T-cell (primary cell): ENCODE results near the gene ILF2. TPM values are rescaled to one million over a fixed set of nuclear protein-coding genes. Genes with fewer than 3 reads are reported as not detected.

ENCODE experiments used
- ATAC-seq, 4 experiments: fragments of 200-7000 bp in 3 of 4; fragments of 150-1000 bp in 1 of 4; cut with Tn5 transposase; replicated peaks in 1 of 4; 1 replicate in 3 of 4; 2 replicates in 1 of 4; pipeline ENCODE4 v1.10.0; 2021; ENCODE audit warnings: moderate library complexity in 3 of 4, mild to moderate bottlenecking in 2 of 4, moderate number of reproducible peaks in 1 of 4
- CTCF ChIA-PET, 2 donors: fragments of 300-600 bp; sonication (Branson Sonifier 250); formaldehyde crosslinking; loops; one replicate each; lab custom pipeline; 2022; ENCODE audit warnings: antibody characterized with exemption in 2 of 2; lab: Charles Lee
- POLR2A ChIA-PET, 2 donors: fragments of 300-600 bp; sonication (Branson Sonifier 250); formaldehyde crosslinking; loops; one replicate each; lab custom pipeline; 2022; ENCODE audit warnings: antibody characterized with exemption in 2 of 2; lab: Charles Lee
- DNase-seq, 35 experiments: peaks; one replicate each; pipeline versions ENCODE4 v3.0.0 to v3.0.0-alpha.2; 2013 to 2023
- H3K27ac ChIP-seq: one replicate; pipeline ENCODE4 v1.5.1; 2013; ENCODE audit warnings: low read length
- H3K27me3 ChIP-seq, 2 experiments: replicated peaks in 1 of 2; 1 replicate in 1 of 2; 2 replicates in 1 of 2; pipeline versions ENCODE4 v1.6.1 to v1.7.0; 2013; ENCODE audit warnings: low read length in 1 of 2, mixed read lengths in 1 of 2; ENCODE audit not compliant: control insufficient read depth in 2 of 2, insufficient read depth in 2 of 2; ENCODE audit errors: extremely low read depth in 1 of 2
- H3K36me3 ChIP-seq, 2 donors: 1 replicate in 1 of 2; 2 replicates in 1 of 2; pipeline versions ENCODE4 v1.6.1 to v1.7.0; 2013; ENCODE audit warnings: low read length in 1 of 2; ENCODE audit not compliant: control insufficient read depth in 2 of 2, insufficient read depth in 1 of 2; ENCODE audit errors: extremely low read depth in 1 of 2
- H3K4me1 ChIP-seq, 2 experiments: 1 replicate in 1 of 2; 2 replicates in 1 of 2; pipeline versions ENCODE4 v1.6.1 to v1.7.0; 2013; ENCODE audit warnings: low read length in 2 of 2, mixed read lengths in 1 of 2; ENCODE audit not compliant: insufficient read depth in 2 of 2, control insufficient read depth in 1 of 2; ENCODE audit errors: extremely low read depth in 1 of 2
- H3K4me3 ChIP-seq, 2 donors: 1 replicate in 1 of 2; 2 replicates in 1 of 2; pipeline versions ENCODE4 v1.5.1 to v1.7.0; 2013; ENCODE audit warnings: mild to moderate bottlenecking in 2 of 2, low read length in 1 of 2, moderate library complexity in 1 of 2; ENCODE audit not compliant: control insufficient read depth in 1 of 2; ENCODE audit errors: extremely low read depth in 1 of 2
- H3K9me3 ChIP-seq: 2 replicates; pipeline ENCODE4 v1.7.0; 2013
- H3K27ac Mint-ChIP-seq, 2 donors: one replicate each; pipeline ENCODE4 v1.8.0; 2020 to 2021; ENCODE audit warnings: mild to moderate bottlenecking in 2 of 2, mixed read lengths in 2 of 2
- H3K27me3 Mint-ChIP-seq, 2 donors: one replicate each; pipeline ENCODE4 v1.8.0; 2021 to 2022; ENCODE audit warnings: mixed read lengths in 2 of 2
- H3K36me3 Mint-ChIP-seq: one replicate; pipeline ENCODE4 v1.8.0; 2021; ENCODE audit warnings: mixed read lengths
- H3K4me1 Mint-ChIP-seq, 3 donors: one replicate each; pipeline ENCODE4 v1.8.0; 2020 to 2022; ENCODE audit warnings: mixed read lengths in 3 of 3, mild to moderate bottlenecking in 1 of 3
- H3K4me3 Mint-ChIP-seq, 3 donors: one replicate each; pipeline ENCODE4 v1.8.0; 2020 to 2022; ENCODE audit warnings: mild to moderate bottlenecking in 3 of 3, mixed read lengths in 3 of 3, moderate library complexity in 3 of 3
- H3K9me3 Mint-ChIP-seq, 3 donors: one replicate each; pipeline ENCODE4 v1.8.0; 2020 to 2022; ENCODE audit warnings: mixed read lengths in 3 of 3
- WGBS: methylation state at CpG from one replicate; pipeline ENCODE4 v1.1.5; 2013; ENCODE audit warnings: missing lambda C conversion rate; ENCODE audit not compliant: insufficient coverage; 5-methylcytosine and 5-hydroxymethylcytosine counted together
- total RNA-seq, 35 experiments: library from RNA in 6 of 35; stranded (reverse) in 6 of 35; fragments of 120-200 nt in 1 of 35; gene quantifications; one replicate each; pipeline versions ENCODE4 v1.2.1 to v1.2.4 and lab custom pipeline; 2013 to 2026

ILF2 gene
- total RNA-seq, 5 donors from 2014 or later (not counting 1 experiment from before 2014, with no cell fraction given), result 86.6 to 137 (median 90.0) TPM

- H3K27me3 Mint-ChIP-seq, result no peaks in the 10 kb centered on the region
- H3K27ac ChIP-seq, result no peak overlapping the region
- peak overlapping the region in 1 of 3 donors; percentile 68 for H3K4me3 Mint-ChIP-seq
- no peak overlapping the region for H3K4me3 ChIP-seq
- H3K27me3 ChIP-seq, result no peaks in the 10 kb centered on the region
- peak overlapping the region; percentile 95 to 96 for H3K27ac Mint-ChIP-seq
- ATAC-seq (no peak), DNase-seq (no peak)
- H3K9me3 ChIP-seq, result no peaks in the 10 kb centered on the region
- POLR2A ChIA-PET, result interaction anchor here in 1 of 2 donors (0.6 to 1.0 kb wide), 2 partner anchors 14 to 77 kb away, joined by 3 to 4 read pairs; partner anchors contain the start of gene CHTOP
- 94% methylated on average over 6 of the region's 10 CpGs for WGBS
- peaks cover 60 to 70% (median 67%) of the 10 kb centered on the region in 3 donors for H3K4me1 Mint-ChIP-seq
- CTCF ChIA-PET, result interaction anchor here in 1 of 2 donors (1.4 kb wide), 1 partner anchor 14 kb away, joined by 4 read pairs; the partner anchor contains the start of gene CHTOP
- H3K36me3 Mint-ChIP-seq, result peaks cover 37% of the 10 kb centered on the region
- H3K4me1 ChIP-seq, result peaks cover 25 to 48% of the 10 kb centered on the region in 2 experiments
- peaks cover 10 to 41% of the 10 kb centered on the region in 2 donors for H3K36me3 ChIP-seq
- H3K9me3 Mint-ChIP-seq, result no peaks in the 10 kb centered on the region
These were observed 22.7 kb downstream of the ILF2 start for GRCh38 chr1:153648000-153648643.

- POLR2A ChIA-PET, result interaction anchor here in 1 of 2 donors (1.7 kb wide), 1 partner anchor 13 kb away, joined by 6 read pairs; the partner anchor contains the start of gene CHTOP
- Histone ChIP-seq H3K9me3 (no peaks in the 10 kb centered on the region), H3K4me3 (no peak overlapping the region), H3K36me3 (peaks cover 10 to 49% of the 10 kb centered on the region in 2 donors), H3K27ac (no peak overlapping the region), H3K4me1 (peaks cover 25 to 48% of the 10 kb centered on the region in 2 experiments), H3K27me3 (no peaks in the 10 kb centered on the region)
- WGBS, result 80% methylated on average over 2 of the region's 2 CpGs
- Mint-ChIP-seq H3K9me3 (no peaks in the 10 kb centered on the region), H3K4me1 (peaks cover 66 to 78% (median 70%) of the 10 kb centered on the region in 3 donors), H3K27ac (peak overlapping the region; percentile 13 to 81), H3K27me3 (no peaks in the 10 kb centered on the region), H3K4me3 (peak overlapping the region in 1 of 3 donors; percentile 68), H3K36me3 (peaks cover 40% of the 10 kb centered on the region)
- CTCF ChIA-PET, result interaction anchor here (0.6 to 1.4 kb wide), 2 partner anchors 13 to 1910 kb away, joined by 3 to 4 read pairs; partner anchors contain the start of gene CHTOP (in 1 of the 2)
- no peak for DNase-seq
- ATAC-seq, result no peak
These were observed 23.5 kb downstream of the ILF2 start for GRCh38 chr1:153647346-153647714.

GRCh38 chr1:153646672-153647345 lies 24.0 kb downstream of the ILF2 start:
- no peak overlapping the region for H3K27ac ChIP-seq
- H3K36me3 ChIP-seq, result peaks cover 15 to 55% of the 10 kb centered on the region in 2 donors
- ChIA-PET POLR2A (interaction anchor here in 1 of 2 donors (1.7 kb wide), 1 partner anchor 13 kb away, joined by 6 read pairs; the partner anchor contains the start of gene CHTOP), CTCF (interaction anchor here (0.6 to 1.4 kb wide), 2 partner anchors 13 to 1909 kb away, joined by 3 to 4 read pairs; partner anchors contain the start of gene CHTOP (in 1 of the 2))
- no peaks in the 10 kb centered on the region for H3K9me3 ChIP-seq
- no CpG with 5 or more reads among the region's 5 CpGs for WGBS
- H3K27me3 ChIP-seq, result no peaks in the 10 kb centered on the region
- peaks cover 25 to 53% of the 10 kb centered on the region in 2 experiments for H3K4me1 ChIP-seq
- Mint-ChIP-seq H3K9me3 (no peaks in the 10 kb centered on the region), H3K4me3 (peak overlapping the region in 1 of 3 donors; percentile 68), H3K4me1 (peaks cover 70 to 82% (median 73%) of the 10 kb centered on the region in 3 donors), H3K36me3 (peaks cover 44% of the 10 kb centered on the region), H3K27me3 (no peaks in the 10 kb centered on the region), H3K27ac (peak overlapping the region; percentile 72 to 79)
- no peak overlapping the region for H3K4me3 ChIP-seq
- ATAC-seq (no peak), DNase-seq (peak in 1 of 35 experiments; percentile 20)

GRCh38 chr1:153643816-153644215 lies 27.0 kb downstream of the ILF2 start:
- peaks cover 71 to 74% (median 73%) of the 10 kb centered on the region in 3 donors for H3K4me1 Mint-ChIP-seq
- DNase-seq (no peak), ATAC-seq (no peak)
- no peaks in the 10 kb centered on the region for H3K9me3 Mint-ChIP-seq
- peaks cover 50% of the 10 kb centered on the region for H3K36me3 Mint-ChIP-seq
- no peaks in the 10 kb centered on the region for H3K9me3 ChIP-seq
- ChIA-PET CTCF (no interaction called here), POLR2A (interaction anchor here in 1 of 2 donors (0.6 to 0.8 kb wide), 2 partner anchors 8 to 21 kb away, joined by 3 read pairs; no protein-coding TSS in a partner anchor)
- no peak overlapping the region for H3K4me3 ChIP-seq
- H3K27me3 ChIP-seq, result no peaks in the 10 kb centered on the region
- no peak overlapping the region for H3K4me3 Mint-ChIP-seq
- peak overlapping the region; percentile 25 to 87 for H3K27ac Mint-ChIP-seq
- H3K27ac ChIP-seq, result no peak overlapping the region
- peaks cover 15 to 84% of the 10 kb centered on the region in 2 donors for H3K36me3 ChIP-seq
- H3K27me3 Mint-ChIP-seq, result no peaks in the 10 kb centered on the region
- H3K4me1 ChIP-seq, result peaks cover 11 to 37% of the 10 kb centered on the region in 2 experiments

- peaks cover 70 to 74% (median 70%) of the 10 kb centered on the region in 3 donors for H3K4me1 Mint-ChIP-seq
- WGBS, result 93% methylated on average over 3 of the region's 11 CpGs
These were observed 27.7 kb downstream of the ILF2 start for GRCh38 chr1:153643100-153643499.

GRCh38 chr1:153642161-153642560 lies 28.6 kb downstream of the ILF2 start:
- H3K9me3 Mint-ChIP-seq, result no peaks in the 10 kb centered on the region
- DNase-seq, result peak in 1 of 35 experiments; percentile 17
- H3K27ac Mint-ChIP-seq, result peak overlapping the region in 1 of 2 donors; percentile 59
- 100% methylated on average over 5 of the region's 11 CpGs for WGBS
- CTCF ChIA-PET, result no interaction called here
- Histone ChIP-seq H3K4me3 (no peak overlapping the region), H3K27me3 (no peaks in the 10 kb centered on the region), H3K4me1 (peaks cover 9 to 23% of the 10 kb centered on the region in 2 experiments), H3K27ac (no peak overlapping the region), H3K9me3 (no peaks in the 10 kb centered on the region), H3K36me3 (peaks cover 22 to 96% of the 10 kb centered on the region in 2 donors)
- POLR2A ChIA-PET, result interaction anchor here in 1 of 2 donors (0.6 kb wide), 1 partner anchor 9 kb away, joined by 9 read pairs; no protein-coding TSS in a partner anchor
- H3K36me3 Mint-ChIP-seq, result peaks cover 52% of the 10 kb centered on the region
- peaks cover 68 to 76% (median 69%) of the 10 kb centered on the region in 3 donors for H3K4me1 Mint-ChIP-seq
- no peak overlapping the region for H3K4me3 Mint-ChIP-seq
- ATAC-seq, result no peak
- no peaks in the 10 kb centered on the region for H3K27me3 Mint-ChIP-seq

More at GRCh38 chr1:153643100-153643499, 27.7 kb downstream of the ILF2 start:
- Mint-ChIP-seq H3K27me3 (no peaks in the 10 kb centered on the region), H3K9me3 (no peaks in the 10 kb centered on the region), H3K4me3 (no peak overlapping the region), H3K27ac (peak overlapping the region; percentile 60 to 87), H3K36me3 (peaks cover 50% of the 10 kb centered on the region)
- H3K4me3 ChIP-seq, result no peak overlapping the region
- ATAC-seq, result no peak
- no peak overlapping the region for H3K27ac ChIP-seq
- peaks cover 19 to 91% of the 10 kb centered on the region in 2 donors for H3K36me3 ChIP-seq
- H3K27me3 ChIP-seq, result no peaks in the 10 kb centered on the region
- CTCF ChIA-PET, result interaction anchor here in 1 of 2 donors (0.6 kb wide), 1 partner anchor 100 kb away, joined by 3 read pairs; no protein-coding TSS in a partner anchor
- H3K4me1 ChIP-seq, result peaks cover 9 to 30% of the 10 kb centered on the region in 2 experiments
- no peaks in the 10 kb centered on the region for H3K9me3 ChIP-seq
- POLR2A ChIA-PET, result interaction anchor here in 1 of 2 donors (0.6 kb wide), 1 partner anchor 9 kb away, joined by 4 read pairs; the partner anchor contains the start of gene CHTOP
- DNase-seq, result peak in 1 of 35 experiments; percentile 11
